ENCODE measurements around the gene SELENON.
"Not testable (repeated sequence)": the region's sequence is repeated elsewhere in the genome, so short reads cannot be mapped to it uniquely, and the experiment has no call there.

Gene SELENON

DNA sequence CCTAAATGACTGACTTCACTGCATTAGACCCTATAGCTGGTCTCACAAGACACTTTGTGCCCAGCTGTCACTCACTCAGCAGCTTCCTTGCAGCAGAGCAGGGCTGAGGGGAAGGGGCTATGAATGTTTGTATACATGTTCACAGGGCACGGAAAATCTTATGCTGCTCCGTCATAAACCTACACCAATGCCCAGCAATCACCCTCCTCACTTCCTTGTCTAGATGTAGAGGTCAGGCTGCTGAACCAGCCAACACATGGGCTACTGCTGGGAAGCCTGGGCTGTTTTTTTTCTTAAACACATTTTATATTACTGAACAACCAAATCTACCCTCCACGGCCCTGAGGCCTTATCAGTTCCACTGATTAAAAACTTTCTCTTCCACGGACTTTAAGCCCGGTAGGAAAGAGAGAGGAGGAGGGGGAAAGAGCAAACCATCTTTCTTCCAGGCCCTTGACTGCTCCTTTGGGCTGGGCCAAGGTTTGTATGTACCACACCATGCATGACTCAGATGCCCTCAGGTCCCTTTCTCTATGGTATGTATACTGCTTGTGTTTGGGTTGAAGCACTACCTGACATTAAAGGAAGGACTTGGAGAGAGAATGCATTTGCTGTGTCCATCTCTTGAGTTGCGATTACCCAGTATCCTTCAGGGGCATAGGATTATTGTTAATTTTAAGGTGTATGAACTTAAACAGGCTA lies 32.5 kb downstream of the SELENON start:
- no peak for DNase-seq

DNA sequence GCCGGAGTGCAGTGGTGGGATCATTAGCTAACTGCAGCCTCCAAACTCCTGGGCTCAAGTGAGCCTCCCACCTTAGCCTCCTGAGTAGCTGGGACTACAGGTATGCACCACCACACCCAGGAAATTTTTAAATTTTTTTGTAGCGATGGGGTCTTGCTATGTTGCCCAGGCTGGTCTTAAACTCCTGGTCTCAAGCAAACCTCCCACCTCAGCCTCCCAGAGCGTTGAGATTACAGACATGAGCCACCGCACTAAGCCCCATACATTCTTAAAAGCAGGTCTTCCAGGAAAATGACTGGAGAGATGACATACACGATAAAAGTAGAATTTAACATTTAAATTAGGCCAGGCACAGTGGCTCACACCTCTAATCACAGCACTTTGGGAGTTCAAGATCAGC lies 33.2 kb downstream of the SELENON start:
- no peak for DNase-seq

DNA sequence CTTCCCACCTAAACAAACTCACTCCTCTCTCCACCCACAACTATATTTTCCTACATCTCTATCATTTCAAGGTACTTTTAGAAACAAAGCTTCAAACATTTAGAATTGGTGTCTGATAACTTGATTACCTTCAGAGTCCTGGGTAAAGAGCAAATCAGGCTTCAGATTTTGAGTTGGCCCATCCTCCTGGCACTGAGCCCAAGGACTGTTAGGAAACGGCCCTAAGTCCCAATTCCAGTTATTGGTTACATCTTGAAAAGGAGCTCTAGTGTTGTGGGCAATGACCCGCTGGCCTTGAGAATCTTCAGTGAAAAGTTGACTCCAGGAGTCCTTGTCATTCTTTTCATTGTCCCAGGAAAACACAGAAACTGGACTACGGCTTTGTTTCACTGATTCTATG lies 34.9 kb downstream of the SELENON start:
- no peak for DNase-seq

DNA sequence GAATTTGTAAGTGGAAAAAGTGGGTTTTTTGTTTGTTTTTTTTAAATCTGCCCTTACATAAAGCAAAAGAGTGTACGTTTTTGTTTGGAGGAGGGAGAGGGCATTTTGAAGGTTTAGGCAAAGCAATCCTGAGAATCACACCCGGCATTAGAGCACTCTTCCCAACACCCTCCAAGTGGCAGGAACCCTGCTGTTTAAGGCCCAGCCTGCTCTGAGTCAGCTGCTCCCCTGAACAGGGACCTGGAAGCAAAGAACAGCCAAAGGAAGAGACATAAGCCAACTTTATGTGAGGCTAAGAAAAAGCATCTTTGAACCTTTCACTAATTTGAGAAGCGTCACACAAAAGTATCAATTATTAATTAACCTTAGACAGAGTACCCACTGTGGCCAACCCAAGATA lies 36.7 kb downstream of the SELENON start:
- DNase-seq, result no peak

DNA sequence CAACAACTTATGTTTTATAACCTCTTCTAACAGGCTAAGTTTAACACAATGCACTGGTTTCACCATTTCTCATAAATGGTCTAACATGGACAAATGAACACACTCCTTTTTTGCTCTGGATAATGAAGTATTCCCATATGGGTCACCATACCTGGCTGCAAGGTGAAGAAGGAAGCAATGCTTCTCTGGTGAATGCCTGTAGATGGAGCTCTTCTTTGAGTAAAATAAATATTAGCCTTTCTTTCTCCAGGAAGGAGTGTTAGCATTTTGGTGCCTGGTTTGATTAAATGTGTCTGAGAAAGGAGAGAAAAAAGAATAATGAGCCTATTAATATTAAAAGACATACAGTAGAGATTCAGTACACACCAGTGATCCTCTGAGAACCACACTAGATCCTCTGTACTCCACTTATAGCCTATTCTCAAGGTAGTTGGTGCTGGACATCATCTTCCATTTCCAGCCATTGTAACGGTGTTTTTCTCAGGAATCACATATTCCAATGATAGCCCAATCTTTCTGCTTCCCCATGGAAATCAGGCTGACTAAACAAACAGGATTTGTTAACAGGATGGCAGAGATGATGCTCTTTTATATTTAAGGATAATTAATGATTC lies 37.4 kb downstream of the SELENON start:
- no peak for DNase-seq

DNA sequence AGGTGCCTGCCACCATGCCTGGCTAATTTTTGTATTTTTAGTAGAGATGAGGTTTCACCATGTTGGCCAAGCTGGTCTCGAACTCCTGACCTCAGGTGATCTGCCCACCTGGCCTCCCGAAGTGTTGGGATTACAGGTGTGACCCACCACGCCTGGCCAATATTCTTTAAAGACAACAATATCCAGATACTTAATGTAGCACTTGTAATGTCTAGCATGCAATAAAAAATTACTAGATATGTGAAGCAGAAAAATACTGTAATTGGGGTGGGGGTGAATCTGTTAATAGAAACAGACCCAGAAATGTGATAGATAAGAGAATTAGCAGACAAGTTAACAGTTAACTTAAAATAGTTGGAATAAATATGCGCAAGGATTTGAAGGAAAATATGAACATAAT lies 39.8 kb downstream of the SELENON start:
- DNase-seq, result not testable (repeated sequence)

DNA sequence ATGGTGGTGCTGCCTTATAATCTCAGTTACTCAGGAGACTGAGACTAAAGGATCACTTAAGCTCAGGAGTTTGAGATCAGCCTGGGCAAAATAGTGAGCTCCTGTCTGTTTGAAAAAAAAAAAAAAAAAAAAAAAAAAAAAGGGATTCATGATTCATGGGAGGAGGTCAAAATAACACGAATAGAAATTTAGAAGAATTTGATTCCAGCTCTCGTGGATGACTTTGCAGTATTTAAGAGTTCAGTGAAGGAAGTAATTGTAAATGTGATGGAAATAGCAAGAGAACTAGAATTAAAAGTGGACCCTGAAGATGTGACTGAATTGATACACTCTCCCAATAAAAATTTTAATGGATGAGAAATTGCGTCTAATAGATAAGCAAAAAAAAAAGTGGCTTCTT lies 43.5 kb downstream of the SELENON start:
- no peak for DNase-seq

DNA sequence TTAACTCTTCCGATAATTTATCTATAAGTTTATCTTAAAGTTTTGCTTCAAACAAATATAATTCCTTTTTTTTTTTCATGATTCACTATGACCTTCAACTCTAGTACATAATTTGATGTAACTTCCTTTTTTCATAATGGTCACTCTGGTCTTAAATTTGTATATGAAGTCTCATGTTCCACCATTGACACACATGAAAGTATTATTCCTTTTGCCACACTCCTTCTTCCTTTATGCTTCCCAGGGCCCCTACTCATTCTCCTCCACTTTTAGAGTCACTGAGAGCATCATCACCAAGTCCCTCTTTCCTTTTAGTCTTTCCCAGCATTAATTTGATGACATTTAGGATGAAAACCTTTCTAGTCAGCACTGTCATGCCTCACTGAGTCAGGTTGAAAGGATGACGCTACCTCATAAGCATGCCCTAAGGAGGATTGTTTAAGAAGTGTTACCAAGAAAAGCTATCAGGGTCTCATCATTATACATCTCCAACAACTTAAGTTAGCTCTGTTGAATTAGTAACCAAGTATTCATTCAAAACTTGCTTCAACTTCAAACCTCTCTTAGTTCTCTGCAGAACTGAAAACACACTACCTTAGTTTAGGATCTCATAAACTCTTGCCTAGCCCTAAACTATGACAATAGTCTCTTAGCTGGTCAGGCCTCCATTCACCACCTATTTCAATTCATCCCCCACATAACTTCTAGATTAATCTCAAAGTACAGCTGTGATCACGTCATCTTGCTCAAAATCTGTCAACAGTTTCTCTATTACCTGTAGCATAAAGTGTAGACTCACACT lies 44.7 kb downstream of the SELENON start:
- DNase-seq, result no peak

DNA sequence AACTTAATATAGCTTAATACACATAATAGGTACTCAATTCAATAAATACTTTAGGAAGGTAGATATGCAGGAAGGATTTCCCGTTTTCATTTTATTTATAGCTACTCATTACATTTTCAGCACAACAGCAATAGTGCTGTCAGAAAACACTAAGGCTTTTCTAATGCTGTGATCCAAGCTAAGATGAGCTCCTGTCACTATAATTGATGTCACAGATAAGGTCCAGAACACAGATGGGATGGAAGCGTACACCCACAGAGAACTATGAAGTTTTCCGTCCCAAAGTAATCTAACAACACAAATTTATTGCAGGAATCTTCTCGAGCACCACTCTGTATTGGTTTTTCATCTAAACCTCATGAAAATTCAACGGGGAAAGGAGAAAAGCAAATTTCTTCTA lies 45.7 kb downstream of the SELENON start:
- DNase-seq, result no peak

DNA sequence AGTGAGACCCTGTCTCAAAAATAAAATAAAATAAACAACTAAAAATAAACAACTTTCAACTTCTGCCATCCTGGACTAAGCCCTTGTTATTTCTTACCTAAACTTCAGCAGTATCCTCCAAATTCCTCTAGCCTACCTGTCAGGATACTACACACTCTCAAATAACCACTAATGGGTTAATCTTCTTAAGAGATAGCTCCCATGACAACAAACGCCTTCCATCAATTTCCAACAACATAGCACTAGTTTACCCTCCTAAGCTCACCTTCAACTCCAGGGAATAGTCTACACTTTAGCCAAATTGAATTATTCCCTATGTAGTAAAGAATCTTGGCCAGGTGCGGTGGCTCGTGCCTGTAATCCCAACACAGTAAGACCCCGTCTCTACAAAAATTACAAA lies 47.9 kb downstream of the SELENON start:
- no peak for DNase-seq

DNA sequence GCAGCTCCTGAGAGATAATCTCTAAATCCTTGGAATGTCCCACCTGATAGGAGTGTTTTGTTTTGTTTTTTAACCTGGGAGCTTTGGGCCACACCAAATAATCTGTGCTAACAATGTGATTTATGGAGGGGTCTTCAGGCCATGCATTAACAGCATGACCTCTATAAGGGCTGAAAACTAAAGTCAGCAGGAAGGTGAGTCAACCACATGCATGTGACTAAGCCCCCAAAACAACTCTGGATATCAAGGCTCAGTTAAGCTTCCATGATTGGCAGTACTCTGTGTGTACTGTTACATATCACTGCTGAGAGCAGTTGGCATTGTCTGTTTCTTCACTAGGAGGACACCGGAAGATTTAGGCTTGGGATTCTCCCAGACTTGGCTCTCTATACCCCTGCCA lies 48.5 kb downstream of the SELENON start:
- no peak for DNase-seq

DNA sequence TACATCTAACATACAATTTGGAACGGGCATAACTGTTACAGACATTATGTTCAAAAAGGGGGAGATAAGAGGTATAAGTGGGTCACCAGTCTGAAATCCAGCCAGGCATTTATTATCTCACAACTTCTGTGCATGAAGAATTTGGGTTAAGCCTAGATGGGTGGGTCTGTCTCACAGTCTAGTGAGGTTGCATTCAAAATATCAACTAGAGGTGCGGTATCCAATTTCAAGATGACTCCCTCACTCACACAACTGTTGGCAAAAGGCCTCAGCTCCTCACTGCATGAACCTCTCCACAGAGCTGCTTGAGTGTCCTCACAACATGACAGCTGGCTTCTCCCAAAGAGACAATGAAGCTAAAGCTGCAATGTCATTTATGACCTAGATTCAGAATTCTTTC lies 54.6 kb downstream of the SELENON start:
- DNase-seq, result peak; percentile 69

DNA sequence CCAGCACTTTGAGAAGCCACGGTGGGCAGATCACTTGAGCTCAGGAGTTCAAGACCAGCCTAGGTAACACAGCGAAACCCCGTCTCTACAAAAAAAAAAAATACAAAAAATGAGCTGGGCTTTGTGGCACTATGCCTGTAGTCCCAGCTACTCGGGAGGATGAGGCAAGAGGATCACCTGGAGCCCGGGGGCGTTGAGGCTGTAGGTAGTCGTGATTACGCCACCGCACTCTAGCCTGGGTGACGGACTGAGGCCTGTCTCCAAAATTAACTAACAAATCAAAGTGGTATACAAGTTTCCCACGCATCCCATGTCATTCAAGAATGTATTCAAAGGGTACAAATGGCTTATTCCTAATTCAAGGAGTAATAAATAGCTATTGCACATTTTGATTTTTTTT lies 56.9 kb downstream of the SELENON start:
- no peak for DNase-seq

DNA sequence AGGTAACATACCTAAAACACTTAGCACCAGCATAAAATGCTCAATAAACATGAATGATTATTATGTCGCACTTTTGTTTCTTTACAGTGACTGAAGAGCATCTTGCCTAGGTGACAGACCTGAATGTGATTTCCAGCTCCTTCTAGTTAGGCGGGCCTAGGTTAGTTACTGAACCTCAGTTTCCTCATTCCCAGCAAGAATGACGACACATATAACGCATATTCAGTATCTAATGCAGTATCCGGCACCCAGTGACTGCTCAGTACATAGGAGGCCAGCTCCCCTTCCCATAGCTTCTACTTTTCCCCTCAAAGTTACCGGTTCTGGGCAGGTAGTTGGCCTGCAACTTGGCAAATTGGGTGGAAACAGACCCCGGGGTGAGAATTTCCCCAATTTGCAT lies 58.5 kb downstream of the SELENON start:
- no peak for DNase-seq

DNA sequence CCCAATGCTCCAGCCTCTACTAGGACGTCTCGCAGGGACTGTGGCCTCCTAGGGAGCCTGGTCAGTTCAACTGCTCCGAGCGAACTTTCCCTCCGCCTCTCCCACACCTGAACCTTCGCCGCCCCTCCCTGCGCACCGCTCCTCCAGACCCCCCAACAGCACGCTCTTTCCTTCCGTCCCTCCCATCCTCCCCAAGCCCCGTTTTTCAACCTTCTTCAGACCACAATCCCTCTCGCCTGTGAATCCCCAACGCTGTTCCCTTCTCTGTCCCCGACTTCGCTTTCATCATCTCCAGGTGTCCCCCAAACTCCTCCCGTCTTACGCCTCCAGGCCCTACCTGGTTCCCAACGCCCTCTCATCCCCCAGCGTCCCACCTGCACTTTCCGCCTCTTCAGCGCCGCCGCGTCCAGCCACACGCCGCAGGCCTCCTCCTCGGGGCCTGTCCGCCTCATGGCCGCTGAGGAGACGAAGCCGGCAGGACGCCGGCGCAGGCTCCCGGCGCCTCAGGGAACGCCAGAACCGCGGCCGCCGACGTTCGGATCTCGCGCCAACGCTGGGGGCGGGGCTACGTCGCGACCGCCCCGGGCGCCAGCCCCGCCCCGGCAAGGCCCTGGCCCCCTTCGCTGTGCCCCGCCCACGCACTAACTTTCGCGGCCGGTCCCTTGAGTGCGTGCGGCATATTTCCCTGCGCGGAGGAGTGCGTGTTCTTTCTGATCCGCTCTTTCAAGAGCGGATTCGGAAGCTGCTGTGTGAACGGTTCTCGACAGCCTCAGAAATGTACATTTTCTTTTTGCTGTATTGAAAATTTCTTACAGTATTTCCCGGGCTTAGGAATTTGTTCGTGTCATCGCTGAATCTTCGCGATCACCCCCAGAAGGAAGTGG lies 59.2 kb downstream of the SELENON start, which contains the start of gene AUNIP:
TSS of gene AUNIP (minus strand) at position 552 of the 884 bp plus-strand sequence. CDS start at position 452, 100 bp downstream.
- DNase-seq, result peak; percentile 84

DNA sequence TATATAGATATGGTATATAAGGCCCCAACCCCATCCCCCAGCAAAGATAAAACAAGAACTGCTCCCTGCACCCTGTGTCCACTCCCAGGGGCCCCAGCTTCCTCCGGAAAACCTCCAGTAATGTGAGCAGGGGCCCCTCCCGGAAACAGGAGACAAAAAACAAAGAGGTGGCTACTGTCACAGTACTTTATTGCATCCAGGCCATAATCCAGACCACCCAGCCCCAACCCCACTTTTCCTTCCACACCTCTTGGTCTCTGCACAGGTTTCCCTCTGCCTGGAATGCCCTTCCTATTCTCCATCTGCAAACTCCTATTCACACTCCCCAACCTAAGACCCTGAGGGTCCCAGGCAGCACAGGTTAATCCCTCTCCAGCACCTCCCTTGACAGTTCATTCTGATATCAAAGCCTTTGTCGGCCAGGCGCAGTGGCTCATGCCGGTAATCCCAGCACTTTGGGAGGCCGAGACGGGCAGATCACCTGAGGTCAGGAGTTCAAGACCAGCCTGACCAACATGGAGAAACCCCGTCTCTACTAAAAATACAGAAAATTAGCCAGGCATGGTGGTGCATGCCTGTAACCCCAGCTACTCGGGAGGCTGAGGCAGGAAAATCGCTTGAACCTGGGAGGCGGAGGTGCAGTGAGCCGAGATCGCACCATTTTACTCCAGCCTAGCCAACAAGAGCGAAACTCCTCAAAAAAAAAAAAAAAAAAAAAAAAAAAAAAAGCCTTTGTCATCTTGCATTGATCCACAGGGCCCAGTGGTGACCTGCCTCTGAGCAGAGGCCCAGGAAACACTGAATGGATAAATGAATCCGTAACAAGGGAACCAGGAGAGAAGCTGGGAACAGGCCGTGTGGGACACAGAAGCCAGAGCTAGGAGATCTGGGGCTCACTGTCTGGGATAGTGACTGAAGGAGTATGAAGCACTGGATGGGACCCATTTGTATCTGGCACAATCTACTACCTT lies 61.6 kb downstream of the SELENON start:
- DNase-seq, result no peak

DNA sequence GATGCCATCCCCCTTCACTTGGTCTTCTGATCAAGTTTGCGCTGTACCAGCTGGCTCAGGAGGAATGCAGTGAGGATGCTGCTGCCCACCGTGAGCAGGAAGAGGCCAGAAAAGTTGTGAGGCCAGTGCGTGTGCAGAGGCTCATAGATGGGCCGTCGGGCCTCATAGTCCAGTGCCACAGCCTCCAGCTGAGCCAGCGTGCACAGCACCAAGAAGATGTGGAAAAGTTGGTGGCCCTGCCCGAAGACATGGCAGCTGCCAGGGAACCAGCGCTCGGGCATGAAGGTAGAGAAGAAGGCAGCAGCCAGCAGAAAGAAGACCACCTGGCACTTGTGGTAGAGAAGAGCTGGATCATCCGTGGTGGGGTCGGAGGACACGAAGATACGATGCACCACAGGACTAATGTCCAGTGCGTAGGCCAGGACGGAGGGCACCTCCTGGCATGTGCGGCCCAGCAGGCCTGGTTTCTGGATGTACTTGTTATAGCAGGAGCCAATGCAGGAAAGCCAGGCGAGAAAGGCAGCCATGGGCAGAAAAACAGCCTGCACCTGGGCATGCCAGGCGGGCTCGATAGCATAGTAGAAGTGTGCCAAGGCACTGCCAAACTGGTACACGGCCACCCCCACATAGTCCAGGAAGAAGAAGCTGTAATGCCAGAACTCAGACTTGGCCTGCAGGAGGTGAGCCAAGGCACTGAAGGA lies 62.9 kb downstream of the SELENON start:
- no peak for DNase-seq

DNA sequence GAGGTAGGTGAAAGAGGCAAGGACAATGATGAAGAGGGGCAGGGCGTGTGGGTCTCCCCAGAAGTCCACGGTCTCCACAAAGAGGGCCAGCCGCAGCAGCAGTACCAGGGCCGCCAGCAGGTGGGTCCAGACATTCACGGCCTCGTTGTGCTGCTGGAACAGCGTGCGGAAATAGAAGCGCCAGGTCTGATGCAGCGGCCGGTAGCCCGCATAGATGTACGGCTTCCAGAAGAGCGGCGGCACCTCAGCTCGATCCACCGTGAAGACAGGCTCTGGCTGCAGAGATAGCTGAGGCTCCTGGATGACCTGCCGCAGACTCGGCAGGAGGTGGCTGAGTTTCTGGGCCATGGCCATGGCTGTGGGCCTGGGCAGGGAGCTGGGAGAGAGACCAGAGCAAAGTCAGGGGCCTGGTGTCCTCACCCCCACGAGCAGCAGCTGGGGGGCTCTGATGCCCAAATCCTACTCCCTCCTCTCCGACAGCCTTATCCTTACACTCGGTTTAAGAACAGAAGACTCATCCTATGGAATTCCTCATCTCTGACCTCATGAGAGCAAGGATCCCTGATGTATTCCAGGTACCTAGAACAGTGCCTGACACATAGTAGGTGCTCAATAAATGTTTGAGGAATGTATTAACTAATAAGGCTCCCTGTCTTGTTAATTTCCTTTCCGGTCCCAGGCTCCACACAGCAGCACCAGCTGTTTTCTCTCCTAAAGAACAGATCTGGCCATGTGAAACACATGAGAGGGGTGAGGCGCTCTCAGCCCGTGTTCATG lies 63.7 kb downstream of the SELENON start:
- DNase-seq, result no peak

DNA sequence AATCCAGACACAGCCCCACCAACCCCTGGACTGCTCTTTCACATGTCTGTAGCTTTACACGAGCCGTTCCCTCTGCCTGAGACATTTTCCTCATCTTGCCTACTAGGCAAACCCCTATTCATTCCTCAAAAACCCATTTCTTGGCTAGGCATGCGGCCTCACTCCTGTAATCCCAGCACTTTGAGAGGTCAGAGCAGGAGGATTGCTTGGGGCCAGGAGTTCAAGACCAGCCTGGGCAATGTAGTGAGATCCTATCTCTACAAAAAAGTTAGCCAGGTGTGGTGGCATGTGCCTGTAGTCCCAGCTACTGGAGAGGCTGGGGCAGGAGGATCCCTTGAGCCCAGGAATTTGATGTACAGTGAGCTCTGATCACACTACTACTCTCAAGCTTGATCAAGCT lies 64.4 kb downstream of the SELENON start:
- no peak for DNase-seq

DNA sequence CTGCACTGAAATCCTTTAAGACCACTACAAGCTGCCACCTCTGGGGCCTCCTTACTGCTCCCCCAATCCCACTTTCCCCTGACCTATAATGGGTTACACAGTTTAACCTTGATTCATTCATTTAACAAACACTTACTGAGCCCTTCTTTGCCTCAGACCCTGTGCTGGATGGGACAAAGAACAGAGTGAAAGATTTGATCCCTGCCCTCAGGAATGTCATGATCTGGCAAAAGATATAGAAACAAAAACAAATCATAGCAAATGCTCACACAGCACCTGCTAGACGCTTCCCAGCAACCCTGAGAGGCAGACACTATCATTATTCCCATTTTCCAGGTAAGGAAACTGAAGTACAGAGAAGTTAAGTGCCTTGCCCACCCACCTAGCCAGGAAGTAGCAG lies 66.3 kb downstream of the SELENON start:
- no peak for DNase-seq

Data from NCI-H2171 (cell line).